Raji (cell line): ENCODE results near the gene COL13A1.

Experiments used
- POLR2A ChIP-seq: IDR thresholded peaks from 2 replicates; pipeline ENCODE4 v1.6.1; 2011; ENCODE audit warnings: low read depth, low read length, control low read depth; ENCODE audit not compliant: insufficient read depth

The COL13A1 gene

DNA sequence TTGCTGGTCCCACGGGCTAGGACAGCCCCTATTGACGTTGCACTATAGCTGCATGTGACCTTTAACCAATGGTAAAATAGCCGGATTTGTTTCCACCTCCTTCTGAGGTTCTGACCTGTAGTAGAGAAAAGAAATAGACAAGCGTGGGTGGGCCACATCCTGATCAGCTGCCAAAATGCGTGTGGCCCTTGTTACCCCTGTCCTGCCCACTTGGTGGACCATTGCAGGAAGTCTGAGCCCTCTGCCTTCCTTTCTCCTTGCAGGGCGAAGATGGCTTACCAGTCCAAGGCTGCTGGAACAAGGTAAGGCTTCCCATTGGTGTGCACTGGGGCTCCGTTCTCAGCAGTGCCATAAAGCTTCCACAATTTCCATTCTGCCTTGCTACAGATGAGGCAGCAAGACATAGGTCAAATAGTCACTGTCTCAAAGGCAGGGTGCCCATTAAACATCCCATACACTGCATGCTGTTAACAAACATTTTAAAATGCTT lies 155.1 kb downstream of the COL13A1 start:
- no peak for TF ChIP-seq POLR2A

DNA sequence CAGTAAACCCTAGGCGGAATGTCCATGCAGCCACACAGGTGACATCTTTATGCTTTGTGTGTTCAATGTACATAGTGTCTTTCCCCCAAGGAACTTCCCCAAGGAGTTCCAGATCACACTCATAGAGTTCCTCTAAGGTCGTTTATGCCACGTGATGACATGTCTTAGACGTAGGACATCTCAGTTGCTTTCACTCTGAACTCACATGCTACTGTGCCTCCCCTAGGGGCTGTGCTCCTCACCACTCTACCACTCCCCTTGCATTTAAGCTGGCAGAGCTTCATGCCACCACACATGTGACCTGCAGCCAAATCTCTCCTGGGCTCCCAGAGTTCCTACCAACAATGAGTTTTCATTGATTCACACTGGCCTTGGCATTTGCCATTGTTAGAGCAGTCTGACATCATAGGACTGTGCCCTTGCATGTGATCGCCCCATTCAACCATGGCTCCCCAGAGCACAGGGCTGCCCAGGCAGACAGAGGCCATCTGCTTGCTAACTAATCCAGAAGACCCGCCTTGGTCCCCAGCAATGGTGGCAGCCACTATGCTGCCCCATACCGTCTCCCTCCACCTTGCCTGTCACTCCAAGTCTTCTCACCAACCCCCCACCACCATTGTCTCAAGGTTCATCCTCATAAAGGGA lies 155.7 kb downstream of the COL13A1 start:
- TF ChIP-seq POLR2A: no peak

DNA sequence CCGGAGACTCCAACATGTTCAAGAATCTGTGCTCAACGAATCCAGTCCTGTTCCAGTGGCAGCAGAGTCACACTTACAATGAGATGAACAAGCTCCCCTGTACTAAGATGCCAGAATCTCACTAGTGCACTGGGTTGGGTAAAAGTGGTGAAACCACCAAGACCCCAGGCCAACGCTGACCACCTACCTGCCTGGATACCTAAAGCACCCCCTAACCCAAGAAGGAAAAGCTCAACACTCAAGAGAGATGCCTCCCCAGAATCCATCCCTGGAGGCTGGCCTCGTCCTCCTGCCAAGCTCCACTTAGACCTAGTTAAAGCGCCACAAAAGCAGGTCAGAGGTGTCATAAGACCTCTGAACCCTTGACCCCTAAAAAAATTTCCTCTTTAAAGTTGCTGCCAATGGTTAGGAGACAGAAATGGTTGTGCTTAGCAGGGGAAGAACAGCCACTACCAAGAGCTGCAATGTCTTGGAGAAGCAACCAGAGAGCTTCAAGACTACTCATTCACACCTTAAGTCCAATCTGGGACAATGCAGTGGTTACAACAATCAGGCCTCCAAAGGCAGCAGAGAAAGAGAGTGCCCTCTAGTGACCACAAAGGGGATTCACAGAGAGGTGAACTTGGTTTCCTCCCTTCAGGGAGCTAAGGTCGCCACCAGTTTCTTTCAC lies 156.3 kb downstream of the COL13A1 start:
- TF ChIP-seq POLR2A: no peak

- no peak for TF ChIP-seq POLR2A
These were observed 156.8 kb downstream of the COL13A1 start for GRCh38 chr10:69958556-69958902.

GRCh38 chr10:69959911-69960310 lies 158.2 kb downstream of the COL13A1 start:
- no peak for TF ChIP-seq POLR2A

DNA sequence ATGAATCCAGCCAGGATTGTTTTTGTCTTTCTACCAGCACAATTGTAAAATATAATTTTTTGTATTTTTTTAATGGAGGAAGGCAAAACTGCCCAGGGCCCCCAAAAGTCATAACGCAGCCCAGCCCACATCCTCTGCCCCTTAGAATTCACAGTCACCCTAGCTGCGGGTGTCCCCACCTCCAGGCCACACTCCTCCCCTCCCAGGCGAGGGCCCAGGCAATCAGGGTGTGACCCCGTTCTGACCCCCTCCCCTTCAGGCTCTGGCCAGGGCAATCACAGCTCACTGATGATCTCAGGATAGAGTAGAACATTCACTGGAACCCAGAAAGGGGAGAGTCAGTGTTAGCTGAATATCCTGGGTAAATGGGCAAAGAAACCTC lies 158.9 kb downstream of the COL13A1 start:
- no peak for TF ChIP-seq POLR2A

- TF ChIP-seq POLR2A: no peak
These were observed 159.5 kb downstream of the COL13A1 start for GRCh38 chr10:69960988-69961880.

DNA sequence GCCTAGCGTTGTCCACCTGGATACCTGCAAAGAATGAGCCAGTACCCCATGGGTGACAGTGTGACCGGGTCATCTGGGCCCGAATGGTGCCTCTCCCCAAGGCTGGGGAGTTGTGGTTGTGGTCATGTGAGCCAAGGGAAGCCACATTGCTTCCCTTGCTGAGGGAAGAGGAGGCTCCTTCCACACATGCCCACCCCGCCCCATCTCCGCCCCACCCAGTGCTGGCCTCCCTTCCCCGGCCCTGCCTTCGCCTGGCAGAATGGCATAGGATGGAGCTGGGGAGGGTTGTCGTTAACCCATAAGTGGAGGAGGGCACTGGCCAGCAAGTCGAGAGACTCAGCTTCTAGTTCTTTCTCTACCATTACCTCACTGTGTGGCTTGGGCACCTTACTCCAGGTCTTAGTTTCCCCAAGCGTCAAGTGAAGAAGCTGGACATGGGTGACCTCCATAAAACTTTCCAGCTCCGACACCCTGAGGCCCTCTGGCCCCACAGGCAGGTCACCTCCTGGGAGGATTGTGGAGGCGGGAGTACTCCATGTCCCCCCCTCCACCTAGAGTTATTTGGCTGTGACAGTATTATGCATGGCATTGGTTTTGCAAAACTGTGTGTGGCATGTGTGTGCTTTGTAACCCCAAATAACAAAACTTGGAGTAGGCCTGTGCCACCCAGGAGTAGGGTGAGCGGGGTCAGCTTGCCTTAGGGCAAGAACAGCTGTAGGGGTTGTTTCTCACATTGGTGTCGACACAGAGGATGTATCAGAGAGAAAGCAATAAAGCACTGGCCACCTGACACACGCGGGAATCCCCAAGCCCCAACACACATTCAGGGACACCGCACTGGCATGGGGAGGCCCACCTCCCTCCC lies 160.4 kb downstream of the COL13A1 start:
- no peak for TF ChIP-seq POLR2A

DNA sequence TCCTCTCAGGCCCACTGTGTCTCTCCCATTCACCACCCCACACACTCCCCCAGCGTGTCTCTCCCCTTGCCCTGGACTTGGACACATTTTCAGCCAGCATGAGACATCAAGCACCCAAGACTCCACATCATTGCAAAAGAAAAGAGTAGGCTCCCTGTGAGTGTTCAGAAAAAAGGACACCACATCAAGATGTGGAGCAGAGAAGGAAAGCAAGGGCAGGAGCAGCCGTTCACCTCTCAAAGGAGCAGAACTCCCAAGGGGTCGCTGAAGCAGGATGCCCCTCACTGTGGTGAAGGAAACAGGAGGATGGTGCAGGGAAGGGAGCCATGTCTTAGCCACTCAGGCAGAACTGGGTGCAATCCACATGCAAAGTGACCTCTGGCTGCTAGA lies 161.0 kb downstream of the COL13A1 start:
- no peak for TF ChIP-seq POLR2A

GRCh38 chr10:69963178-69963834 lies 161.6 kb downstream of the COL13A1 start:
- no peak for TF ChIP-seq POLR2A

- TF ChIP-seq POLR2A: no peak
These were observed 162.4 kb downstream of the COL13A1 start for GRCh38 chr10:69963835-69964710.

DNA sequence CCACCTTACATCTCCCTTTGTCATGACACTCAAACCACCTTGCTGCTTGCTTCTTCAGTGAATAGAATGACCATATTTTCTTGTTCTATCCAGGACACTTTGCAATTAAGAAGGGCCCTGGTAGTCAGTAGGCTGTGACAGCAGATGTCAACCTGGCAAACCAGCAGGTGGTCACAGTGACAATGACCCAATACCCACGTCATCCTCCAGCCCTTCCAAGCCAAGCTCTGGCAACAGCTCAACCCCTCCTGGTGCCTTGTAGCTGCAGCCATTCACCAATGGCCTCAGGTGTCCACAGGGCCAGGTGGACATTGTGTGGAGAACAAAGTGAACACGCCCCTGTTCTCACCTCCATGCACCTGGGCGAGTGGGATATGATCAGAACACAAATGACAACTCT lies 163.4 kb downstream of the COL13A1 start:
- no peak for TF ChIP-seq POLR2A

DNA sequence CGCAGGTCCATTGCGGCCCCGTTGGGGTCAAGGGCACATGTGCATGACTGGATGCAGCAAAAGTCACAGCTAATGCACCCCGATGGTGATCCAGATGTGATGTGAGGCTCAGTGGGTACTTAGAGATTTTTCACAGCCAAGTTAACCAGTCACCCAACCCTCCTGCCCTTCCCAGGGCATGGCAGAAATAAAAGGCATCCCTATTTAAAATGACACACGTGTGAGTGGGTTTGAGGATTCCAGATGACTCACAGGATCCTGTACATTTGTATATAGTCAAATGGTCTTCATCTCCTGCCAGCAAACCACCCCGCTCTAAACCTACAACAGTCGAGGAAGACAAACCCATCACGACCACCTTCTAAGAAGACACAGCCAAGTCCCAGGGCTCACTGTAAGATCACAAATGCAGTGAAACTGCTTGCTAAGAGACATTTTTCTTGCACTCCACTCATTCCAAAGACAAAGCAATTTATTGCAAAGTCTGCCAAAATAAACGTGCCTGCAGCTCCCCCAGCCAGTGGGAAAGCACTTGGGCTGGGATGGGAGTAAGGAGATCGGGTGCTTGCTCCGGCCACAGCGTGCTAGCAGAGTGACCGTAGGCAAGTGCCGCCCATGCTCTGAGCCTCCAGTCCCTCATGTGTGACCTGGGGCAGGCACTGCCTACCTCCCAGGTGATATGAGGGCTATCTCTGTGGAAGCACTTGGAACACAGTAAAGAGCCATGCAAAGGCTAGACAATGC lies 164.4 kb downstream of the COL13A1 start:
- no peak for TF ChIP-seq POLR2A
